ENCODE results near the gene BPGM.

GRCh38 chr7:134618756-134619530 lies 27.7 kb upstream of the BPGM start:
- TF ChIP-seq CTCF (IDR thresholded peaks at IDR 0.05) (no peak), POLR2AphosphoS5 (IDR thresholded peaks at IDR 0.05; ENCODE audit: insufficient read depth in 1 of 2, low read depth in 1 of 2) (no peak), POLR2A (IDR thresholded peaks at IDR 0.05) (no peak)
